Osteocyte (in vitro differentiated cells): ENCODE results near the gene ANKIB1. TPM values are rescaled to one million over a fixed set of nuclear protein-coding genes. Genes with fewer than 3 reads are reported as not detected.

Experiments used
- DNase-seq: peaks from one replicate; pipeline ENCODE4 v3.0.0; 2021; ENCODE audit warnings: mixed read lengths; ENCODE audit not compliant: unreplicated experiment; ENCODE audit errors: extremely low spot score
- H3K27ac Mint-ChIP-seq: one replicate; pipeline ENCODE4 v1.8.0; 2021; ENCODE audit warnings: mild to moderate bottlenecking, mixed read lengths; ENCODE audit not compliant: unreplicated experiment
- H3K27me3 Mint-ChIP-seq: one replicate; pipeline ENCODE4 v1.8.0; 2021; ENCODE audit warnings: mixed read lengths; ENCODE audit not compliant: unreplicated experiment
- H3K36me3 Mint-ChIP-seq: one replicate; pipeline ENCODE4 v1.8.0; 2021; ENCODE audit warnings: mixed read lengths; ENCODE audit not compliant: unreplicated experiment
- H3K4me1 Mint-ChIP-seq: one replicate; pipeline ENCODE4 v1.8.0; 2021; ENCODE audit warnings: mixed read lengths; ENCODE audit not compliant: unreplicated experiment
- H3K4me3 Mint-ChIP-seq: one replicate; pipeline ENCODE4 v1.8.0; 2021; ENCODE audit warnings: mild to moderate bottlenecking, moderate library complexity, mixed read lengths; ENCODE audit not compliant: unreplicated experiment
- H3K9me3 Mint-ChIP-seq: one replicate; pipeline ENCODE4 v1.8.0; 2021; ENCODE audit warnings: mixed read lengths; ENCODE audit not compliant: unreplicated experiment
- total RNA-seq: library from RNA; stranded (reverse); gene quantifications from 2 replicates; pipeline ENCODE4 v1.2.1, GENCODE V29; 2021
- TF ChIP-seq, protein P1 (sequence below): fragments of 200-600 bp; sonication (generic); IDR thresholded peaks from 2 replicates; pipeline ENCODE4 v1.5.0; 2021; ENCODE audit warnings: antibody characterized with exemption, mild to moderate bottlenecking, moderate library complexity

ANKIB1 gene
- total RNA-seq, 1 donor from 2014 or later: 63.8 TPM

- Mint-ChIP-seq H3K4me1 (peaks cover 30% of the 10 kb centered on the region), H3K9me3 (no peaks in the 10 kb centered on the region), H3K27me3 (no peaks in the 10 kb centered on the region), H3K27ac (no peak overlapping the region), H3K36me3 (peaks cover 17% of the 10 kb centered on the region), H3K4me3 (no peak overlapping the region)
- DNase-seq: no peak
- TF ChIP-seq, protein P1, sequence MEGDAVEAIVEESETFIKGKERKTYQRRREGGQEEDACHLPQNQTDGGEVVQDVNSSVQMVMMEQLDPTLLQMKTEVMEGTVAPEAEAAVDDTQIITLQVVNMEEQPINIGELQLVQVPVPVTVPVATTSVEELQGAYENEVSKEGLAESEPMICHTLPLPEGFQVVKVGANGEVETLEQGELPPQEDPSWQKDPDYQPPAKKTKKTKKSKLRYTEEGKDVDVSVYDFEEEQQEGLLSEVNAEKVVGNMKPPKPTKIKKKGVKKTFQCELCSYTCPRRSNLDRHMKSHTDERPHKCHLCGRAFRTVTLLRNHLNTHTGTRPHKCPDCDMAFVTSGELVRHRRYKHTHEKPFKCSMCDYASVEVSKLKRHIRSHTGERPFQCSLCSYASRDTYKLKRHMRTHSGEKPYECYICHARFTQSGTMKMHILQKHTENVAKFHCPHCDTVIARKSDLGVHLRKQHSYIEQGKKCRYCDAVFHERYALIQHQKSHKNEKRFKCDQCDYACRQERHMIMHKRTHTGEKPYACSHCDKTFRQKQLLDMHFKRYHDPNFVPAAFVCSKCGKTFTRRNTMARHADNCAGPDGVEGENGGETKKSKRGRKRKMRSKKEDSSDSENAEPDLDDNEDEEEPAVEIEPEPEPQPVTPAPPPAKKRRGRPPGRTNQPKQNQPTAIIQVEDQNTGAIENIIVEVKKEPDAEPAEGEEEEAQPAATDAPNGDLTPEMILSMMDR: no peak
Observed at GRCh38 chr7:92242972-92243371, 2.8 kb upstream of the ANKIB1 start.

DNA sequence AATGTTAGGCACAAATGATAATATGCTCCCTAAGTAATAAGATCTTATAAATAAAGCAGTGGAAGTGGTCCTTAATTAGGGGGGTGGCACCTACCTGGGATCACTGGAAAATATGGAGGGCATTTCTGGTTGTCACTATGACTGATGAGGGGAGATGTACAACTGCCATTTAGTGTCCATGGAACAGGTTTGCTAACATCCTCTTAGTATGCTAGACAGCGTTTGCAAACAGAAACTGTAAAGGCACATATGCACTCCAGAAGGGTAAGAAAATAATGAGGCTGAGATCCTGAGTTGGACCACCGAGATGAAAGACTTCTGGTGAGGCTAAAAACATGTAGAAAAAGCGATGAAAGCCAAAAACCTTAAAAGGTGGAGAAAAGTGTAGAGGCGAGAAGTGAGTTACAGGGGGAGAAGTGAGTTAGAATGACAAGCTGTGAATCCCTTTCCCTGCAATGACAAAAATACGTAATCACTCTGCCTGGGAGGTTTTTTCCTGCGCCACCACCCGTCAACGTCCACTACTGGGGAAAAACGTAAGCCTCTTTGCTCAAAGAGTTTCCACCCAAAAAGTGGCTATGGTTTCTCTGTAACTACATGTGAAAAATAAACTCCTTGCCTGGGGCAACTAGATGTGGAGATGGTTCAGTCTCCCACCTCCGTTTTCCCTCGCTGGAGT is 827 bp upstream of the ANKIB1 start:
- H3K27me3 Mint-ChIP-seq: no peaks in the 10 kb centered on the region
- DNase-seq: no peak
- H3K4me3 Mint-ChIP-seq: peak overlapping the region; percentile 97
- H3K4me1 Mint-ChIP-seq: peaks cover 37% of the 10 kb centered on the region
- H3K36me3 Mint-ChIP-seq: peaks cover 7% of the 10 kb centered on the region
- H3K27ac Mint-ChIP-seq: peak overlapping the region; percentile 99
- H3K9me3 Mint-ChIP-seq: no peaks in the 10 kb centered on the region
- TF ChIP-seq, protein P1: no peak

GRCh38 chr7:92246360-92247101 is 757 bp downstream of the ANKIB1 start:
- H3K4me1 Mint-ChIP-seq: peaks cover 47% of the 10 kb centered on the region
- peak overlapping the region; percentile 97 for H3K4me3 Mint-ChIP-seq

GRCh38 chr7:92250603-92251002 is 4.8 kb downstream of the ANKIB1 start:
- H3K4me1 Mint-ChIP-seq: peaks cover 41% of the 10 kb centered on the region
- DNase-seq: no peak
- peaks cover 4% of the 10 kb centered on the region for H3K36me3 Mint-ChIP-seq
- TF ChIP-seq, protein P1: no peak
- no peak overlapping the region for H3K4me3 Mint-ChIP-seq
- H3K27me3 Mint-ChIP-seq: no peaks in the 10 kb centered on the region
- H3K9me3 Mint-ChIP-seq: peaks cover 4% of the 10 kb centered on the region
- no peak overlapping the region for H3K27ac Mint-ChIP-seq

More at GRCh38 chr7:92246360-92247101, 757 bp downstream of the ANKIB1 start:
- H3K27ac Mint-ChIP-seq: peak overlapping the region; percentile 86
- H3K27me3 Mint-ChIP-seq: no peaks in the 10 kb centered on the region
- TF ChIP-seq, protein P1: peak; percentile 2
- DNase-seq: no peak
- H3K36me3 Mint-ChIP-seq: peaks cover 4% of the 10 kb centered on the region
- H3K9me3 Mint-ChIP-seq: no peaks in the 10 kb centered on the region

GRCh38 chr7:92251181-92251580 is 5.4 kb downstream of the ANKIB1 start:
- Mint-ChIP-seq H3K4me3 (no peak overlapping the region), H3K4me1 (peaks cover 45% of the 10 kb centered on the region), H3K27ac (peak overlapping the region; percentile 7), H3K9me3 (peaks cover 4% of the 10 kb centered on the region), H3K27me3 (no peaks in the 10 kb centered on the region), H3K36me3 (peaks cover 4% of the 10 kb centered on the region)
- no peak for DNase-seq
- TF ChIP-seq, protein P1: no peak
